ENCODE data around the gene RNASEH2A. TPM values are rescaled to one million over a fixed set of nuclear protein-coding genes. Genes with fewer than 3 reads are reported as not detected.

The RNASEH2A gene
- total RNA-seq, 1 donor from 2014 or later: 22.1 TPM

- ChIA-PET POLR2A (interaction anchor here (0.6 to 1.2 kb wide), 5 partner anchors 9 to 258 kb away, joined by 3 to 7 read pairs (median 6); partner anchors contain the start of gene JUNB), CTCF (interaction anchor here (1.3 to 11.4 kb wide), 3 partner anchors 25 to 47 kb away, joined by 7 to 280 read pairs (median 278); partner anchors contain the start of gene HOOK2)
- ATAC-seq (ENCODE audit: low read depth) (no peak), DNase-seq (no peak)
- Mint-ChIP-seq H3K4me3 (peak overlapping the region; percentile 82), H3K36me3 (ENCODE audit: low read depth) (peaks cover 2% of the 10 kb centered on the region), H3K27me3 (peaks cover 5% of the 10 kb centered on the region), H3K4me1 (peaks cover 30% of the 10 kb centered on the region), H3K9me3 (no peaks in the 10 kb centered on the region), H3K27ac (no peak overlapping the region)
- TF ChIP-seq CTCF (IDR thresholded peaks at IDR 0.05): no peak
- intact Hi-C loops (cut with micrococcal nuclease): no loop called here
Measured at GRCh38 chr19:12800466-12800770, 6.0 kb upstream of the RNASEH2A start.

GRCh38 chr19:12800923-12801465 lies 5.4 kb upstream of the RNASEH2A start:
- TF ChIP-seq CTCF (IDR thresholded peaks at IDR 0.05): no peak
- no peaks in the 10 kb centered on the region for H3K9me3 Mint-ChIP-seq
- no peak overlapping the region for H3K27ac Mint-ChIP-seq
- peak overlapping the region; percentile 82 for H3K4me3 Mint-ChIP-seq
- ATAC-seq (ENCODE audit: low read depth) (no peak), DNase-seq (no peak)
- peaks cover 2% of the 10 kb centered on the region for H3K36me3 Mint-ChIP-seq (ENCODE audit: low read depth)
- H3K4me1 Mint-ChIP-seq: peaks cover 26% of the 10 kb centered on the region
- POLR2A ChIA-PET: interaction anchor here (0.6 to 1.2 kb wide), 3 partner anchors 10 to 259 kb away, joined by 3 to 7 read pairs (median 6); partner anchors contain the start of gene JUNB
- intact Hi-C loops (cut with micrococcal nuclease): no loop called here
- CTCF ChIA-PET: interaction anchor here (1.3 to 11.4 kb wide), 3 partner anchors 26 to 46 kb away, joined by 7 to 280 read pairs (median 278); partner anchors contain the start of gene HOOK2
- H3K27me3 Mint-ChIP-seq: peaks cover 5% of the 10 kb centered on the region

GRCh38 chr19:12801466-12802266 lies 4.7 kb upstream of the RNASEH2A start, which contains the start of the genes PRDX2 and THSD8:
Gene PRDX2, minus strand, starts transcription at chr19:12801800. Its CDS starts 539 bp downstream, at chr19:12801261.
Gene THSD8, plus strand, starts transcription at chr19:12802069. Its CDS starts 3 bp downstream, at chr19:12802072.
- no peak for TF ChIP-seq CTCF (IDR thresholded peaks at IDR 0.05)
- peak; percentile 69 for ATAC-seq (ENCODE audit: low read depth)
- peak within 1 kb of the TSS; percentile 82 for H3K4me3 Mint-ChIP-seq
- intact Hi-C loops (cut with micrococcal nuclease): no loop called here
- peak; percentile 59 for DNase-seq
- peaks cover 3% of the 10 kb centered on the region for H3K36me3 Mint-ChIP-seq (ENCODE audit: low read depth)
- CTCF ChIA-PET: interaction anchor here (1.0 to 11.4 kb wide), 5 partner anchors 9 to 45 kb away, joined by 3 to 280 read pairs (median 7); partner anchors contain the start of gene HOOK2
- H3K27ac Mint-ChIP-seq: no peak within 1 kb of the TSS
- peaks cover 26% of the 10 kb centered on the region for H3K4me1 Mint-ChIP-seq
- H3K9me3 Mint-ChIP-seq: no peaks in the 10 kb centered on the region
- POLR2A ChIA-PET: interaction anchor here (0.7 to 1.3 kb wide), 4 partner anchors 8 to 32 kb away, joined by 3 to 5 read pairs (median 4); no protein-coding TSS in a partner anchor
- H3K27me3 Mint-ChIP-seq: peaks cover 5% of the 10 kb centered on the region

- POLR2A ChIA-PET: interaction anchor here (0.7 to 1.3 kb wide), 3 partner anchors 9 to 33 kb away, joined by 3 to 5 read pairs (median 4); no protein-coding TSS in a partner anchor
- Mint-ChIP-seq H3K27me3 (peaks cover 5% of the 10 kb centered on the region), H3K9me3 (no peaks in the 10 kb centered on the region), H3K27ac (no peak overlapping the region), H3K4me3 (peak overlapping the region; percentile 82), H3K4me1 (peaks cover 31% of the 10 kb centered on the region), H3K36me3 (ENCODE audit: low read depth) (peaks cover 2% of the 10 kb centered on the region)
- CTCF ChIA-PET: interaction anchor here (1.0 to 1.1 kb wide), 2 partner anchors 10 to 36 kb away, joined by 3 to 4 read pairs; no protein-coding TSS in a partner anchor
- DNase-seq (no peak), ATAC-seq (ENCODE audit: low read depth) (no peak)
- intact Hi-C loops (cut with micrococcal nuclease): no loop called here
- no peak for TF ChIP-seq CTCF (IDR thresholded peaks at IDR 0.05)
Measured at GRCh38 chr19:12802267-12803106, 3.9 kb upstream of the RNASEH2A start.
